ENCODE results near the gene SH3PXD2A. TPM values are rescaled to one million over a fixed set of nuclear protein-coding genes. Genes with fewer than 3 reads are reported as not detected.

Gene SH3PXD2A
- total RNA-seq, 1 donor from 2014 or later: 9.6 TPM

- Mint-ChIP-seq H3K4me1 (ENCODE audit: low read depth) (no peaks in the 10 kb centered on the region), H3K27ac (no peak overlapping the region), H3K4me3 (no peak overlapping the region), H3K27me3 (ENCODE audit: insufficient read depth) (peaks cover under 1% of the 10 kb centered on the region), H3K9me3 (peaks cover 1% of the 10 kb centered on the region), H3K36me3 (ENCODE audit: low read depth) (no peaks in the 10 kb centered on the region)
- no peak for DNase-seq (ENCODE audit: low spot score)
- intact Hi-C loops (cut with micrococcal nuclease): no loop called here
These were observed 15.6 kb upstream of the SH3PXD2A start for GRCh38 chr10:103871006-103871405.

DNA sequence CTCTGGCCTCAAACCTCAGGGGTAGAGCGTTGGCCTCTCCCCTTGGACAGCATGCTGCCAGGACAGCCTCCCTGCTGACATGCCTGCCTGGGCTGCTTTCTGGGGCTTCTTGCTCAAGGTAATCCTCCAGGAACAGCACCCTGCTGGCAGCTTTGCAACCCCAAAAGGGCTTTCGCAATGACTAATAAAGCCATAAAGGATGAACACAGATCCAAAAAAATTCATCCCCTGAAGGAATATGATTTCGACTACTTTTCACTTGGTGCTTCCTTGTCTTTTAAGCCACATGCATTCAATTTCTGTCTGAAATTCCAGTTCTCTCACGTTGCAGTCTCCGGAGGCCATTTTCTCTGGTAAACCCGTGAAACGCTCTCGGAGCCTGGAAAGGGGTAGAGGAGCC is 15.1 kb upstream of the SH3PXD2A start:
- no peak overlapping the region for H3K27ac Mint-ChIP-seq
- no peak for DNase-seq (ENCODE audit: low spot score)
- H3K4me3 Mint-ChIP-seq: no peak overlapping the region
- H3K4me1 Mint-ChIP-seq (ENCODE audit: low read depth): no peaks in the 10 kb centered on the region
- H3K36me3 Mint-ChIP-seq (ENCODE audit: low read depth): no peaks in the 10 kb centered on the region
- peaks cover 3% of the 10 kb centered on the region for H3K27me3 Mint-ChIP-seq (ENCODE audit: insufficient read depth)
- H3K9me3 Mint-ChIP-seq: peaks cover 6% of the 10 kb centered on the region
- intact Hi-C loops (cut with micrococcal nuclease): no loop called here

- H3K9me3 Mint-ChIP-seq: peaks cover 16% of the 10 kb centered on the region
- intact Hi-C loops (cut with micrococcal nuclease): no loop called here
- H3K4me1 Mint-ChIP-seq (ENCODE audit: low read depth): no peaks in the 10 kb centered on the region
- no peak overlapping the region for H3K27ac Mint-ChIP-seq
- DNase-seq (ENCODE audit: low spot score): no peak
- peaks cover 7% of the 10 kb centered on the region for H3K27me3 Mint-ChIP-seq (ENCODE audit: insufficient read depth)
- no peaks in the 10 kb centered on the region for H3K36me3 Mint-ChIP-seq (ENCODE audit: low read depth)
- no peak overlapping the region for H3K4me3 Mint-ChIP-seq
These were observed 14.0 kb upstream of the SH3PXD2A start for GRCh38 chr10:103869336-103869735.

DNA sequence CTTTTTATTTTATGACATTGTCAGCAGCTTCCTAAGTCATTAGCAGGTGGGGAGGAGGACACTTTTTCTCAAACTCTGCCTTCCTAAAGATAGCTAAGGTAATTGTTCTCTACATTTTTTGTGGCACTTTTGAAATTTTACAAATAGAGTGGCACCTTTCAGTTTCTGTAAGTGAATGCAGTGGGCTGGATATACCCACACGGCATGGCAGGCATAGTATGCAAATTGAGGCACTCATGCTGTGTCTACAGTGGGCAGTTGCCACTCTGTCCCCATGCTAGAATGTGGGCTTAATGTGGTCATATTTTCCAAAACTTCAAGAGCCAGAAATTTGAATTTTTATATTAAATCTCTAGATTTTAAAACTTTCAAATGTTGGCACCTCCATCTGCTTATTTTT is 12.8 kb upstream of the SH3PXD2A start:
- no peak for DNase-seq (ENCODE audit: low spot score)
- H3K4me3 Mint-ChIP-seq: no peak overlapping the region
- H3K27me3 Mint-ChIP-seq (ENCODE audit: insufficient read depth): peaks cover 8% of the 10 kb centered on the region
- H3K36me3 Mint-ChIP-seq (ENCODE audit: low read depth): no peaks in the 10 kb centered on the region
- H3K27ac Mint-ChIP-seq: no peak overlapping the region
- H3K4me1 Mint-ChIP-seq (ENCODE audit: low read depth): no peaks in the 10 kb centered on the region
- H3K9me3 Mint-ChIP-seq: peaks cover 21% of the 10 kb centered on the region
- intact Hi-C loops (cut with micrococcal nuclease): no loop called here

DNA sequence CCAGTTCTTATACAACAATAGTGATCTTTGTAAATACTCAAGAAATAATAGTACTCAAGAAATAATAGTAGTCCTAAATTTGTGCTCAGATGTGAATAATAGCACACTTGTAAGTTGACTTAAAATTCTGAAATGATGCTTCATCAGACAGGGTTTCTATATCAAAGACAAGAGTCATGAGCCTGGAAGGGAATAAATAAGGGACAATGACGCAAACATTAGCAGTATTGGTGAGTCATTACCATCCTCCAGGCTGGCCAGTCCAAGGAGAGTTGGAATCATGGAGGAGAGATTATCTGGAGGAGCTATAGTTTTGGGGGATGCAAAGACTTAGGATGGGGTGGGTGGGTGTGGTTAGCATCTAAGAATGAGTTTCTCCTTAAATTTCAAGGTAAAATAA is 6.1 kb upstream of the SH3PXD2A start:
- H3K27me3 Mint-ChIP-seq (ENCODE audit: insufficient read depth): peaks cover 35% of the 10 kb centered on the region
- H3K9me3 Mint-ChIP-seq: peaks cover 21% of the 10 kb centered on the region
- no peak overlapping the region for H3K4me3 Mint-ChIP-seq
- no peak for DNase-seq (ENCODE audit: low spot score)
- intact Hi-C loops (cut with micrococcal nuclease): no loop called here
- H3K36me3 Mint-ChIP-seq (ENCODE audit: low read depth): no peaks in the 10 kb centered on the region
- no peak overlapping the region for H3K27ac Mint-ChIP-seq
- H3K4me1 Mint-ChIP-seq (ENCODE audit: low read depth): peaks cover 8% of the 10 kb centered on the region

- peak overlapping the region; percentile 2 for H3K4me3 Mint-ChIP-seq
- peak; percentile 40 for DNase-seq (ENCODE audit: low spot score)
- peaks cover 39% of the 10 kb centered on the region for H3K27me3 Mint-ChIP-seq (ENCODE audit: insufficient read depth)
- H3K36me3 Mint-ChIP-seq (ENCODE audit: low read depth): no peaks in the 10 kb centered on the region
- intact Hi-C loops (cut with micrococcal nuclease): loop anchor here (1.0 to 5.0 kb wide), 2 partner anchors 87 to 146 kb away; no protein-coding TSS in a partner anchor
- H3K27ac Mint-ChIP-seq: no peak overlapping the region
- H3K9me3 Mint-ChIP-seq: peaks cover 6% of the 10 kb centered on the region
- H3K4me1 Mint-ChIP-seq (ENCODE audit: low read depth): peaks cover 19% of the 10 kb centered on the region
These were observed 4.0 kb upstream of the SH3PXD2A start for GRCh38 chr10:103859161-103860086.

GRCh38 chr10:103858360-103858759 is 3.0 kb upstream of the SH3PXD2A start:
- no peaks in the 10 kb centered on the region for H3K36me3 Mint-ChIP-seq (ENCODE audit: low read depth)
- intact Hi-C loops (cut with micrococcal nuclease): loop anchor here (5.0 kb wide), 1 partner anchor 86 kb away; no protein-coding TSS in a partner anchor
- no peak for DNase-seq (ENCODE audit: low spot score)
- H3K27ac Mint-ChIP-seq: no peak overlapping the region
- H3K4me1 Mint-ChIP-seq (ENCODE audit: low read depth): peaks cover 27% of the 10 kb centered on the region
- H3K27me3 Mint-ChIP-seq (ENCODE audit: insufficient read depth): peaks cover 49% of the 10 kb centered on the region
- H3K9me3 Mint-ChIP-seq: no peaks in the 10 kb centered on the region
- no peak overlapping the region for H3K4me3 Mint-ChIP-seq

- intact Hi-C loops (cut with micrococcal nuclease): loop anchor here (5.0 kb wide), 1 partner anchor 84 kb away; no protein-coding TSS in a partner anchor
- H3K27ac Mint-ChIP-seq: no peak overlapping the region
- peaks cover 57% of the 10 kb centered on the region for H3K27me3 Mint-ChIP-seq (ENCODE audit: insufficient read depth)
- H3K4me3 Mint-ChIP-seq: peak overlapping the region; percentile 68
- H3K9me3 Mint-ChIP-seq: no peaks in the 10 kb centered on the region
- no peaks in the 10 kb centered on the region for H3K36me3 Mint-ChIP-seq (ENCODE audit: low read depth)
- no peak for DNase-seq (ENCODE audit: low spot score)
- H3K4me1 Mint-ChIP-seq (ENCODE audit: low read depth): peaks cover 27% of the 10 kb centered on the region
These were observed 1.4 kb upstream of the SH3PXD2A start for GRCh38 chr10:103856797-103857170.

GRCh38 chr10:103855852-103856796 is 748 bp upstream of the SH3PXD2A start:
- H3K36me3 Mint-ChIP-seq (ENCODE audit: low read depth): no peaks in the 10 kb centered on the region
- intact Hi-C loops (cut with micrococcal nuclease): loop anchor here (5.0 kb wide), 1 partner anchor 84 kb away; no protein-coding TSS in a partner anchor
- H3K27me3 Mint-ChIP-seq (ENCODE audit: insufficient read depth): peaks cover 62% of the 10 kb centered on the region

DNA sequence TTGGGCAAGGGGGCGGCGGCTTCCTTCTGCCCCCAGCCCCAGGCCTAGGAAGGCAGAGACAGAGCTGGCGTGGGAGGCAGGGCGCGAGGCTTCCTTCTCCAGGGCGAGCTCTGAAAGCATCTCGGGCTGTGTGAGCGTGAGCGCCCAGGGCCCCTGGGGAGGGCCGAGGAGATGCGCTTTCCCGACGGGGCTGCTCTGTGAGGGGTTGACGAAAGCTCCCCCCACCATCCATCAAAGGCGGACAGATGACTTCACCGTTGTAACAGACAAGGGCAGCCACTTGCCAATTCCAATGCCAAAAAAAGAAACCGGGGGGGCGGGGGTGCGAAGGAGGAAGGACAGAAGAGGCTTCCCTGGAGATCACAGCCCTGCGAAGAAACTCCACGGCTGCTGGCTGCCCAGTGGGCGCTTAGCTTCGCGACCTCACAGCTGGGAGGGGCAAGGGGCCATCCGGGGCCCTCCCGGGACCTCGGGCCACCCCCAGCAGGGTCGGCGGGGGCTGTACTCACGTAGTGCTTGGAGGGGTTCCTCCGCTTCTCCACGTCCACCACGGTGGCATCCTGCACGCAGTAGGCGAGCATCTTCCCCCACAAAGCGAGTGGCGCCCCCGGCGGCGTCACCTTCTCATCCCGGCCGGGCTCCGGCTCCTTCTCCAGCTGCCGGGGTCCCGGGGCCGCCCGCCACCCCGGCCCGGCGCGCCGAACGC is 537 bp downstream of the SH3PXD2A start:
- DNase-seq (ENCODE audit: low spot score): no peak
- peak overlapping the region; percentile 87 for H3K4me3 Mint-ChIP-seq
- H3K27me3 Mint-ChIP-seq (ENCODE audit: insufficient read depth): peaks cover 66% of the 10 kb centered on the region
- H3K4me1 Mint-ChIP-seq (ENCODE audit: low read depth): peaks cover 27% of the 10 kb centered on the region
- no peak overlapping the region for H3K27ac Mint-ChIP-seq
- H3K36me3 Mint-ChIP-seq (ENCODE audit: low read depth): no peaks in the 10 kb centered on the region
- no peaks in the 10 kb centered on the region for H3K9me3 Mint-ChIP-seq
- intact Hi-C loops (cut with micrococcal nuclease): loop anchor here (5.0 kb wide), 2 partner anchors 53 to 83 kb away; no protein-coding TSS in a partner anchor

More at GRCh38 chr10:103855852-103856796, 748 bp upstream of the SH3PXD2A start:
- no peak overlapping the region for H3K27ac Mint-ChIP-seq
- peak overlapping the region; percentile 68 for H3K4me3 Mint-ChIP-seq
- peaks cover 27% of the 10 kb centered on the region for H3K4me1 Mint-ChIP-seq (ENCODE audit: low read depth)
- DNase-seq (ENCODE audit: low spot score): no peak
- H3K9me3 Mint-ChIP-seq: no peaks in the 10 kb centered on the region

GRCh38 chr10:103854265-103854685 is 1.1 kb downstream of the SH3PXD2A start:
- Mint-ChIP-seq H3K27ac (no peak overlapping the region), H3K27me3 (ENCODE audit: insufficient read depth) (peaks cover 71% of the 10 kb centered on the region), H3K9me3 (no peaks in the 10 kb centered on the region), H3K4me1 (ENCODE audit: low read depth) (peaks cover 25% of the 10 kb centered on the region), H3K4me3 (peak overlapping the region; percentile 87), H3K36me3 (ENCODE audit: low read depth) (no peaks in the 10 kb centered on the region)
- intact Hi-C loops (cut with micrococcal nuclease): loop anchor here (5.0 kb wide), 1 partner anchor 52 kb away; no protein-coding TSS in a partner anchor
- no peak for DNase-seq (ENCODE audit: low spot score)
